Esophagus mucosa (tissue), 1 donor: ENCODE data around the gene VLDLR. TPM values are rescaled to one million over a fixed set of nuclear protein-coding genes. Genes with fewer than 3 reads are reported as not detected.

ENCODE experiments used
- ATAC-seq: fragments of 200-7000 bp; cut with Tn5 transposase; one replicate; pipeline ENCODE4 v1.9.1; 2020
- total RNA-seq: library from RNA; stranded (reverse); gene quantifications from one replicate; pipeline ENCODE4 v1.2.4, GENCODE V29; 2023
- donor health status: DM: yes; HTN: yes; CAD: no.

The VLDLR gene
- total RNA-seq: 26.6 TPM

DNA sequence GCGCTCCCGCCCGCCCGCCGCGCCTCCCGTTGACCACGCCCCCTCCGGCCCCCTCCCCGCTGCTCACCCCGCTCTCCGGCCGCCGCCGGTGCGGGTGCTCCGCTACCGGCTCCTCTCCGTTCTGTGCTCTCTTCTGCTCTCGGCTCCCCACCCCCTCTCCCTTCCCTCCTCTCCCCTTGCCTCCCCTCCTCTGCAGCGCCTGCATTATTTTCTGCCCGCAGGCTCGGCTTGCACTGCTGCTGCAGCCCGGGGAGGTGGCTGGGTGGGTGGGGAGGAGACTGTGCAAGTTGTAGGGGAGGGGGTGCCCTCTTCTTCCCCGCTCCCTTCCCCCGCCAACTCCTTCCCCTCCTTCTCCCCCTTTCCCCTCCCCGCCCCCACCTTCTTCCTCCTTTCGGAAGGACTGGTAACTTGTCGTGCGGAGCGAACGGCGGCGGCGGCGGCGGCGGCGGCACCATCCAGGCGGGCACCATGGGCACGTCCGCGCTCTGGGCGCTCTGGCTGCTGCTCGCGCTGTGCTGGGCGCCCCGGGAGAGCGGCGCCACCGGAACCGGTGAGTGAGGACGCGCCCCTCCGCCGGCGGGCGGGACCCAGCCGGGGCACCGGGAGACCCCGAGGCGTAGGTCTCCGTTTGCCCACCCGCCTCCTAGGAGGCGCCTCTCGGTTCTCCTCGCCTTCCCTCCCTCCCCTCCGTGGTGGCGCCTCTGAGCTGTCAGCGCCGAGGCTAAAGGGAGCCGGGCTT, at the start of gene VLDLR:
VLDLR (plus strand) TSS at position 66 of the 739 bp plus-strand sequence; CDS start at position 469, 403 bp downstream.
- ATAC-seq: peak; percentile 59

DNA sequence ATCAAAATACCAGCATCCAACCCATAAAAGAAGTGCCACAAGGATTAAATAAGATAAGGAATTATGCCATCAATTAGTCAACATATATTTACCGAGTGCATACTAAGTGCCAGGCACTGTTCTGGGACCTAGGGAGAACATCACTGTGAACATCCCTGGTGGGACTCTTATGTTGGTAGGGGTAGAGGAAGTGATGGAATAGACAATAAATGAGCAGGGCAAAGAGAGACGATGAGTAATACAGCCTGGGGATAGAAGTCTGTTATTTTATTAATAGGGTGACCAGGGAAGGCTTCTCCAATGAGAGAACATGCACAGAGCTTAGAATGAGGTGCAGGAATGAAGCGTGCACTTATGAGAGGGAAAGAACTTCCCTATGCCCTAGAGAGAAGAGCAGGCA, 47.4 kb upstream of the VLDLR start:
- no peak for ATAC-seq

- ATAC-seq: no peak
These were observed 45.0 kb upstream of the VLDLR start for GRCh38 chr9:2576631-2577030.

DNA sequence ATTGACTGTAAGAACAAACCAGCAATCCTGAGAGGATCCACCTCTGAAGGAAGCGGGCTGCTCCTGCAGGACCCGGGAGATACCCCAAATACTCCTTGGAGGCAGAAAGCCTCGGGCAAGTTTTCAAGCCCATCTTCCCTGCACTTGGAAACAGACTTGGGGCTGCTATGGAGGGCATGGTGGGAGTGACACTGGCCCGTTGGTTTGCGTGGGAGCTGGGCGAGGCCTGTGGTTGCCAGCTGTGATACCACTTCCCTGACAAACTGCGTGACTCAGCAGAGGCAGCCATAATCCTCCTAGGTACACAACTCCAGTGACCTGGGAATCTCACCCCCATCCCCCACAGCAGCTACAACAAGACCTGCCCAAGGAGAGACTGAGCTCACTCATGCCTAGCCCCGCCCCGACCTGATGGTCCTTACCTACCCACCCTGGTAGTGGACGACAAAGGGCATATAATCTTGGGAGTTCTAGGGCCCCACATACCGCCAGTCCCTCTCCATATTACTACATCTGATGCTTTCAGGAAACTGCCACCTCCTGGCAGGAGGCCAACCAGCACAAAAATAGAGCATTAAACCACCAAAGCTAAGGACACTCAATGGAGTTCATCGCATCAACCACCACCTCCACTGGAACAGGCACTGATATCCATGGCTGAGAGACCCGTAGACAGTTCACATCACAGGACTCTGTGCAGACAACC, 38.1 kb upstream of the VLDLR start:
- ATAC-seq: no peak

DNA sequence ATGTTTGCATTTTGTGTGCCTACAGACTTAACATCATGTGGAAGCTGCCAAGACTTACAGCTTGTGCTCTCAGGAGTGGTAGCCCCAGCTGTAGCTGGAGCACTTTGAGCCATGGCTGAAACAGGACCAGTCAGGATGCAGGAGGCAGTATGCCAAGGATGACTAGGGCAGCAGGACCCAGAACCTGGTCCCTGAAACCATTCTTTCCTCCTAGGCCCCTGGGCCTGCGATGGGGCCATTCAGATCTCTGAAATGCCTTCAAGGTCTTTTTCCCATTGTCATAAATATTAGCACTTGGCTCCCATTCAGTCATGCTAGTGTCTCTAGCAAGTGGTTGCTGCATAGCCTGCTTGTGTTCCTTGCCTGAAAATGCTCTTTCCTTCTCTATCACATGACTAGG, 29.6 kb upstream of the VLDLR start:
- ATAC-seq: no peak

GRCh38 chr9:2593744-2594143, 27.8 kb upstream of the VLDLR start:
- no peak for ATAC-seq

DNA sequence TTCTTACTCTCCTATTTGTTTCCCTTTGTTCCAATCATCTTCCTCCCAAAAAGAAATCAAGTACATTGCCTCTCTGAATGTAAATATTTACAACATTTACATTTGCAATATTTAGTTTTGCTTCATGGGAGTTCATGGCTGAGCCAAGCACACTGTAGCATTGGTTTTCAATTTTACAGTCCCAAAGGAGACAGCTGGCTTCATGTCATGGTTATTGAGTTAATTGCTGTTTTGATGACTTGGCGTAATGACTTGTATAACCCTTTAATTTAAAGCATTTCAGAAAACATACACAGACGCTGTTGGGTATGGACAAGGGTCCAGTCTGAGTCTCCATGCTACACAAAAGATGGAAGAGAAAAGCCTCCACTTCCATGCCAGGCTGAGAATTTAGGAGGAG, 25.6 kb upstream of the VLDLR start:
- ATAC-seq: no peak

DNA sequence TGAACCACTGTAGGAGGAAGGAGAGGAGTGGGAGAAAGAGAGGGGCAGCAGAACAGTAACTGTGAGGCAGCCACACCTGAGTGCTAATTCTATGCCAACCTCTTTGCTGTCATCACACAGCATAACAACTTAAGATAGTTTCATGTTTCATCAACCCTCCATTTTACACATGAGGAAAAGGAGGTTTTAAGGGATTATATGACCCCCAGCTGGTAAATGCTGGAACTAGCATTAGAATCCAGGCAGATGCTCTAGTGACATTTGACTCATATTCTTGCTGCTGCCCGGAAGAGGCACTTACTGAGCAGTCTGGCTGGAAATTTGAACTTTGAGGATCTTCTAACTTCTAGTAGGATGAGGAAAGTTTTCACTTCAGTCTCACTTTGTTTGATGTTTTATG, 24.1 kb upstream of the VLDLR start:
- ATAC-seq: no peak

DNA sequence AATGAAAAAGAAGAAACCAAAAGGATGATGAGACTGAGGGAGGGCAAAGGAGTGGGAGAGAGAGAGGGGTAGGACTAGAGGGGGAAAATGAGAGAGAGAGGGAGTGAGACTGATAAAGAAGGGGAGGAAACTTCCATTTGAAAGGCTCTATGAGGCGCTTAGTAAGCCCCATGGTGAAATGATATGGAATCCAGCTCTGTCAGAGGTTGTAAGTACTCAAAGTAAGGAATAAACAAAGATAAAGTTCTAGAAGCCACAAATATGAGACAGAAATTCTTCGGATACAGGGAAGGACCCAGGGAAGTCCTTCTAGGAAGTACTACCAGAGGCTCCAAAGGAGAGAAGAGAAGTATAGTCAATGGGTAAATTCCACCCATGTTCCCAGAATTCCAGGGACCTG, 21.7 kb upstream of the VLDLR start:
- no peak for ATAC-seq

DNA sequence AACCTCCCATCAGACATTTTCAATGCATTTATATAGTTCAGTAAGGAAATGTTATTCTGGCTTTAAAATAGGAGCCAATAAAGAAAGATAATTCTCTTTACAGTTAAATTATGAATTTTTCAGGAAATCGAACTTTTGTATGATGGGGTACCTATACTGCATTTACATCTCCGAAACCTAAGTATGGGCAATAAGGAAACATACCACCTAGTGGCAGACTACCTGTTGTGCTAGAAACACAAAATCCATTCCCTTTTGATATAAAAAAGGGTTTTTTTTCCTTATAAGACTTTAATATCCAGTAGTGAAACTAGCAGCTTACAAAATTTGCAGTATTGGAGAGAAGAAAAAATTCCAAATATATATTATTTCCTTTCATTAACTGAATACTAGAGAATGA, 21.3 kb upstream of the VLDLR start:
- ATAC-seq: no peak

DNA sequence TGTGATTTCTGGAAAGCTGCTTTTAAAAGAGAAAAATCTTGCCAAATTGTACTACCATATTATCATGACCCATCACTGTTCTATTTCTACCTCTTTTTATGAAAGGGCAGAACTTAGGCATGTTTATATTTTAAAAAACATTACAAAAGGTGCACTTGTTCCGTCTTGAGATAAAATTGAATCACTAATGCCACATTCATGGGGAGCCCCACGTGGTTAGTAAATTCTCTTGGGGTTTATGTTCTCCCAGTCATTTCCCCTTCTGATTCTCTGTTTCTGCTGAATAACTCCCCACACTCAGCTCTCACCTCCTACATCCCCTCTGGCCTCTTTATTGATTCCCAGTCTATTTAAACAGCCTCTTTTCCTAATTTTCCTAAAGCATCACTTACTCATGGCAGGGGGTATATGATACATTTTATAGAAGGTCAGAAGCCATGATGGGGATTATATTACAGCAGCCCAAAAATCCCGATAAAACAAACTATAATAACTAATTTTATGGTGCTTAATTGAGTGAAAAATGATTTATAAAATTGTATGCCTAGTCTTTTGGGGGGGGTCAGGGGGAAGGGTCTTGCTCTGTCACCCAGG, 19.7 kb upstream of the VLDLR start:
- ATAC-seq: no peak

- ATAC-seq: no peak
These were observed 18.9 kb upstream of the VLDLR start for GRCh38 chr9:2602704-2603116.

GRCh38 chr9:2603621-2604020, 18.0 kb upstream of the VLDLR start:
- no peak for ATAC-seq

- no peak for ATAC-seq
These were observed 16.3 kb upstream of the VLDLR start for GRCh38 chr9:2605246-2605645.

DNA sequence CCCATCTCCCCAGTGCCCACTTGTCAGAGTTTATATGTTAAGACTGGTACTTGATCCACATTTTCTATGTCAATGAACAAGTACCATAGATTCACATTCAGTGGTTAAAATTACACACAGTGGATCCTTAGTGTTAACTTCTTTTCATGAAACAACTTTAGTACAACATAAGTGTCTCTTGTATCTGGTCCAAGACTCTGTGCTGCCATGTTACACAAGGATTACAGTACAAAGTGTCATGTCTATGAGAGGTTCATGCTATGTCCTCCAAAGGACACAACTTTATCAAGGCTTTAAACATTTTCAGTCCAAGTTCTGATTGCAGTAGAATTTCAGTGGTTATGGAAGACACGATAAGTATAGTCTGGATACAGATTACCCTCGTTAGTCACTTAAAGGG, 13.3 kb upstream of the VLDLR start:
- no peak for ATAC-seq

DNA sequence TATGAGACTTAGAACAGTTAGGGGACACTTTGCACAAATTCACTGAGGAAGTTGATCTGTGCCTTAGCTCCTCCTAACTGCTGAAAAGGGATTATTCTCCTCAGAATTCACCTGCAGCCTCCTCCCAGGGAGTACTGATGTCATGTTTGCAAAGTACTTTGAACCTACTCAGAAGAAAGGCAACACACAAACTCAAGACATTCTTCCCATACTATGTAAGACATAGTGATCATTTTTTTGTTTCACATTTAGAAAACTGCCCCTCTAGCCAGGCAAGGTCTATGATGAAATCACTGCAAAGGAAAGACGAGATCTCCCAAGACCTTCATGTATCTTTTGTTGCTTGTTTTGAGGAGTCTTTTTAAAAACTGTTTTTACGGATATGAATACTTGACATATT, 10.6 kb upstream of the VLDLR start:
- ATAC-seq: no peak

- ATAC-seq: no peak
These were observed 9.6 kb upstream of the VLDLR start for GRCh38 chr9:2611961-2612360.

DNA sequence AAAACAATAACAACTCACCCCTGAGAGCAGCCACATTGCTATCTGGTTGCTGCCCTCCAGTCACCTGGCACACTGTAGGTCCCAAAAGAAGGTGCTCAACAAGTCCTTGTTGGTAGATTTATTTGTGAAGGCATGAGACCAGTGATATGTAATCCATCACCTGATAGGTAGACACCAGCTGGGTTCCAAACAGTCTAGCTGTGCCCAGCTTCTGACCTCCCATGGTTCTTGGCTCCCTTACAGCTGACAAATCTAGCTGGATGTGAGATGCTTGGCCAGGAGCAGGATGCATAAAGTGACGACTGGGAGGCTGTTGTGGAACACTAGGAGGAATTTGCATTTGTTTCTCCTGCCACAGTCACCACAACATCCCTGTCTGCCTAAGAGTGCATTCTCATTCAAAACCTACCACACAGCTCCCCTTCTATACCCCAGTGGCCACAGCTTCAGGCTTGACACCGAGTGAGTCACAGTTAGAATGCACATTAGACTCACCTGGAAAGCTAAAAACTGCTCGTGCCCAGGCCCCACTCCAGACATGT, 7.8 kb upstream of the VLDLR start:
- peak; percentile 26 for ATAC-seq

- no peak for ATAC-seq
These were observed 6.1 kb upstream of the VLDLR start for GRCh38 chr9:2615497-2615896.

GRCh38 chr9:2616692-2617377, 4.8 kb upstream of the VLDLR start:
- no peak for ATAC-seq

DNA sequence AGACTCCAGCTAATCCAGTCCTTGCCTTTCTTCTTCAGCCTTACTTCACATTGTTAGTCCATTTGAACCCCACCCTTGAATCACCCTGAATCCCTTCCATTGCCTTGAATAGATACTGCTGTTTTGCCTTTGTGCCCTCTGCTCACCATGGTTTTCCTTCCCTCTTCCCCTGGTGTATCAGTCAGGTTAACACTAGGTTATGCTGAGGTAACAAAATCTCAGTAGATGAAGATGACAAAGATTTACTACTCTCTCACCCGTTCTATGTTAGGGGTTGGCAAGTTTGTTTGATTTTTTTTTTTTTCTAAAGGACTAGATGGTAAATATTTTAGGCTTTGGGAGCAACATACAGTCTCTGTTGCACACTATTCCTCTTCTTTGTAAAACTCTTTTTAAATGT, 3.3 kb upstream of the VLDLR start:
- no peak for ATAC-seq

GRCh38 chr9:2620919-2621721, 467 bp upstream of the VLDLR start:
- ATAC-seq: peak; percentile 83
